Measurements from ENCODE around the gene MYBPC3.

Gene MYBPC3

GRCh38 chr11:47376525-47377371 lies 24.2 kb upstream of the MYBPC3 start:
- Histone ChIP-seq H3K4me1 (ENCODE audit: control insufficient read depth, insufficient read depth, low read depth, low read length) (peaks cover 23% of the 10 kb centered on the region), H2AK5ac (ENCODE audit: low read length, severe bottlenecking) (no peak overlapping the region), H3K27me3 (ENCODE audit: control insufficient read depth in 1 of 2, insufficient read depth in 1 of 2, low read length in 2 of 2) (peaks cover 0 to 7% of the 10 kb centered on the region in 2 experiments), H3K23ac (ENCODE audit: low read length in 2 of 2) (no peak overlapping the region), H3K9me3 (ENCODE audit: control insufficient read depth, low read length) (no peaks in the 10 kb centered on the region), H3K18ac (ENCODE audit: low read depth in 1 of 2, low read length in 2 of 2) (no peak overlapping the region), H3K9ac (ENCODE audit: low read length) (no peak overlapping the region), H4K8ac (ENCODE audit: low read length) (no peak overlapping the region), H3K36me3 (ENCODE audit: control insufficient read depth in 1 of 2, insufficient read depth in 2 of 2, low read depth in 1 of 2, low read length in 2 of 2) (no peaks in the 10 kb centered on the region), H3K14ac (ENCODE audit: low read length in 2 of 2) (no peak overlapping the region), H3K4me2 (ENCODE audit: low read length, poor library complexity, severe bottlenecking) (no peak overlapping the region), H2BK120ac (ENCODE audit: low read depth, low read length) (no peak overlapping the region), H2BK15ac (ENCODE audit: low read depth, poor library complexity, severe bottlenecking) (no peak overlapping the region), H4K91ac (ENCODE audit: low read length) (no peak overlapping the region), H3K4me3 (ENCODE audit: insufficient read depth in 1 of 2, low read depth in 1 of 2, low read length in 2 of 2) (no peak overlapping the region), H3K4ac (ENCODE audit: low read depth in 1 of 2, low read length in 2 of 2) (no peak overlapping the region), H3K79me1 (replicated peaks; ENCODE audit: low read length, poor library complexity, severe bottlenecking) (no peaks in the 10 kb centered on the region), H2AFZ (ENCODE audit: low read depth, low read length) (no peak overlapping the region), H2BK12ac (ENCODE audit: low read length in 2 of 2) (no peak overlapping the region), H3K27ac (ENCODE audit: low read length, poor library complexity, severe bottlenecking) (no peak overlapping the region), H2BK5ac (ENCODE audit: low read depth, low read length, poor library complexity, severe bottlenecking) (no peak overlapping the region)
- 76% methylated on average over 12 of the region's 14 CpGs for whole genome bisulfite sequencing
- DNase-seq: no peak

GRCh38 chr11:47376107-47376524 lies 23.6 kb upstream of the MYBPC3 start:
- no peak overlapping the region for H3K14ac ChIP-seq (ENCODE audit: low read length in 2 of 2)
- H4K8ac ChIP-seq (ENCODE audit: low read length): no peak overlapping the region
- H3K4me3 ChIP-seq (ENCODE audit: insufficient read depth in 1 of 2, low read depth in 1 of 2, low read length in 2 of 2): no peak overlapping the region
- no peaks in the 10 kb centered on the region for H3K36me3 ChIP-seq (ENCODE audit: control insufficient read depth in 1 of 2, insufficient read depth in 2 of 2, low read depth in 1 of 2, low read length in 2 of 2)
- WGBS: 87% methylated on average over 8 of the region's 8 CpGs
- no peak overlapping the region for H2BK15ac ChIP-seq (ENCODE audit: low read depth, poor library complexity, severe bottlenecking)
- no peak overlapping the region for H3K18ac ChIP-seq (ENCODE audit: low read depth in 1 of 2, low read length in 2 of 2)
- H3K27ac ChIP-seq (ENCODE audit: low read length, poor library complexity, severe bottlenecking): no peak overlapping the region
- no peak overlapping the region for H3K23ac ChIP-seq (ENCODE audit: low read length in 2 of 2)
- H3K4me1 ChIP-seq (ENCODE audit: control insufficient read depth, insufficient read depth, low read depth, low read length): peaks cover 23% of the 10 kb centered on the region
- no peak overlapping the region for H2AFZ ChIP-seq (ENCODE audit: low read depth, low read length)
- no peak overlapping the region for H2AK5ac ChIP-seq (ENCODE audit: low read length, severe bottlenecking)
- no peak overlapping the region for H3K4ac ChIP-seq (ENCODE audit: low read depth in 1 of 2, low read length in 2 of 2)
- no peak overlapping the region for H2BK5ac ChIP-seq (ENCODE audit: low read depth, low read length, poor library complexity, severe bottlenecking)
- H3K9ac ChIP-seq (ENCODE audit: low read length): no peak overlapping the region
- no peaks in the 10 kb centered on the region for H3K79me1 ChIP-seq (replicated peaks; ENCODE audit: low read length, poor library complexity, severe bottlenecking)
- DNase-seq: no peak
- no peak overlapping the region for H4K91ac ChIP-seq (ENCODE audit: low read length)
- peaks cover 0 to 7% of the 10 kb centered on the region in 2 experiments for H3K27me3 ChIP-seq (ENCODE audit: control insufficient read depth in 1 of 2, insufficient read depth in 1 of 2, low read length in 2 of 2)
- H3K4me2 ChIP-seq (ENCODE audit: low read length, poor library complexity, severe bottlenecking): no peak overlapping the region
- no peak overlapping the region for H2BK120ac ChIP-seq (ENCODE audit: low read depth, low read length)
- H2BK12ac ChIP-seq (ENCODE audit: low read length in 2 of 2): no peak overlapping the region
- H3K9me3 ChIP-seq (ENCODE audit: control insufficient read depth, low read length): no peaks in the 10 kb centered on the region

GRCh38 chr11:47375546-47376085 lies 23.1 kb upstream of the MYBPC3 start:
- Histone ChIP-seq H3K4me2 (ENCODE audit: low read length, poor library complexity, severe bottlenecking) (no peak overlapping the region), H3K27ac (ENCODE audit: low read length, poor library complexity, severe bottlenecking) (no peak overlapping the region), H3K18ac (ENCODE audit: low read depth in 1 of 2, low read length in 2 of 2) (no peak overlapping the region), H4K8ac (ENCODE audit: low read length) (no peak overlapping the region), H3K4me3 (ENCODE audit: insufficient read depth in 1 of 2, low read depth in 1 of 2, low read length in 2 of 2) (no peak overlapping the region), H3K14ac (ENCODE audit: low read length in 2 of 2) (no peak overlapping the region), H3K9ac (ENCODE audit: low read length) (no peak overlapping the region), H3K27me3 (ENCODE audit: control insufficient read depth in 1 of 2, insufficient read depth in 1 of 2, low read length in 2 of 2) (peaks cover 0 to 7% of the 10 kb centered on the region in 2 experiments), H2AFZ (ENCODE audit: low read depth, low read length) (no peak overlapping the region), H3K23ac (ENCODE audit: low read length in 2 of 2) (no peak overlapping the region), H2BK120ac (ENCODE audit: low read depth, low read length) (no peak overlapping the region), H2AK5ac (ENCODE audit: low read length, severe bottlenecking) (no peak overlapping the region), H3K79me1 (replicated peaks; ENCODE audit: low read length, poor library complexity, severe bottlenecking) (no peaks in the 10 kb centered on the region), H3K4ac (ENCODE audit: low read depth in 1 of 2, low read length in 2 of 2) (no peak overlapping the region), H2BK5ac (ENCODE audit: low read depth, low read length, poor library complexity, severe bottlenecking) (no peak overlapping the region), H2BK15ac (ENCODE audit: low read depth, poor library complexity, severe bottlenecking) (no peak overlapping the region), H3K4me1 (ENCODE audit: control insufficient read depth, insufficient read depth, low read depth, low read length) (peaks cover 23% of the 10 kb centered on the region), H4K91ac (ENCODE audit: low read length) (peak overlapping the region; percentile 55), H3K9me3 (ENCODE audit: control insufficient read depth, low read length) (no peaks in the 10 kb centered on the region), H2BK12ac (ENCODE audit: low read length in 2 of 2) (no peak overlapping the region), H3K36me3 (ENCODE audit: control insufficient read depth in 1 of 2, insufficient read depth in 2 of 2, low read depth in 1 of 2, low read length in 2 of 2) (no peaks in the 10 kb centered on the region)
- WGBS: 86% methylated on average over 13 of the region's 13 CpGs
- no peak for DNase-seq

- Histone ChIP-seq H3K18ac (ENCODE audit: low read depth in 1 of 2, low read length in 2 of 2) (no peak overlapping the region), H2AFZ (ENCODE audit: low read depth, low read length) (no peak overlapping the region), H3K4ac (ENCODE audit: low read depth in 1 of 2, low read length in 2 of 2) (no peak overlapping the region), H3K36me3 (ENCODE audit: control insufficient read depth in 1 of 2, insufficient read depth in 2 of 2, low read depth in 1 of 2, low read length in 2 of 2) (no peaks in the 10 kb centered on the region), H3K4me2 (ENCODE audit: low read length, poor library complexity, severe bottlenecking) (no peak overlapping the region), H3K4me3 (ENCODE audit: insufficient read depth in 1 of 2, low read depth in 1 of 2, low read length in 2 of 2) (no peak overlapping the region), H3K27ac (ENCODE audit: low read length, poor library complexity, severe bottlenecking) (no peak overlapping the region), H3K9me3 (ENCODE audit: control insufficient read depth, low read length) (no peaks in the 10 kb centered on the region), H2BK12ac (ENCODE audit: low read length in 2 of 2) (no peak overlapping the region), H3K14ac (ENCODE audit: low read length in 2 of 2) (no peak overlapping the region), H4K91ac (ENCODE audit: low read length) (no peak overlapping the region), H3K23ac (ENCODE audit: low read length in 2 of 2) (no peak overlapping the region), H2AK5ac (ENCODE audit: low read length, severe bottlenecking) (no peak overlapping the region), H3K79me1 (replicated peaks; ENCODE audit: low read length, poor library complexity, severe bottlenecking) (no peaks in the 10 kb centered on the region), H2BK15ac (ENCODE audit: low read depth, poor library complexity, severe bottlenecking) (no peak overlapping the region), H3K4me1 (ENCODE audit: control insufficient read depth, insufficient read depth, low read depth, low read length) (peaks cover 23% of the 10 kb centered on the region), H3K27me3 (ENCODE audit: control insufficient read depth in 1 of 2, insufficient read depth in 1 of 2, low read length in 2 of 2) (peaks cover 0 to 7% of the 10 kb centered on the region in 2 experiments), H3K9ac (ENCODE audit: low read length) (no peak overlapping the region), H2BK5ac (ENCODE audit: low read depth, low read length, poor library complexity, severe bottlenecking) (no peak overlapping the region), H2BK120ac (ENCODE audit: low read depth, low read length) (no peak overlapping the region), H4K8ac (ENCODE audit: low read length) (no peak overlapping the region)
- no peak for DNase-seq
- WGBS: 89% methylated on average over 8 of the region's 8 CpGs
These were observed 22.5 kb upstream of the MYBPC3 start for GRCh38 chr11:47375020-47375419.
